AG08396 (cell line): ENCODE results near the gene PRDM16.

Source experiments
- DNase-seq: peaks from one replicate; pipeline ENCODE4 v3.0.0; 2012; ENCODE audit warnings: low spot score, mixed read lengths

Gene PRDM16

DNA sequence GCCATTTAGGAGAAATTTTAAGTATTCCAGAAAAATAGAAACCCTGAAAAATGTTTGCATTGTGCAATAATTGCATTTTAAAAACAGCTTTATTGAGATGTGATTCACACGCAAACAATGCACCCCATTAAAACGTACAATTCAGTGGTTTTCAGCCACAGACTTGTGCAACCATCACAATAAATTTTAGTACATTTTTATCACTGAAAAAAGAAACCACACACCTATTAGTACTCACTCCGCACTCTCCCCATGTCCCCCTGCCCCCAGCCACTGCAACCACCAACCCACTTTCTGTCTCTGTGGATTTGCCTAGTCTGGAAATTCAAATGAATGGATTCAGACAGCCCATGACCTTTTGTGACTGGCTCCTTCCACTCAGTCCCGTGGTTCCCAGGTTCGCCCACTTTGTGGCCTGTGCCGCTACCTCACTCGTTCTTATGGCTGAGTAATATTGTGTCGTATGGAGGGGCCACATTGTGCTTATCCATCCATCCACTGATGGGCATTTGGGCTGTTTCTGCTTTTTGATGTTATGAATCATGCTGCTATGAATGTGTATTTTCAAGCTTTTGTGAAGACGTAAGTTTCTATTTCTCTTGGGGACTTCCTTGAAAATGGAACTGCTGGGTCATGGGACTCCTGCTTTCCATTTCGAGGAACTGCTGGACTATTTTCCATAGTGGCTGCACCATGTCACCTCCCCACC is 237.7 kb downstream of the PRDM16 start:
- peak; percentile 49 for DNase-seq

DNA sequence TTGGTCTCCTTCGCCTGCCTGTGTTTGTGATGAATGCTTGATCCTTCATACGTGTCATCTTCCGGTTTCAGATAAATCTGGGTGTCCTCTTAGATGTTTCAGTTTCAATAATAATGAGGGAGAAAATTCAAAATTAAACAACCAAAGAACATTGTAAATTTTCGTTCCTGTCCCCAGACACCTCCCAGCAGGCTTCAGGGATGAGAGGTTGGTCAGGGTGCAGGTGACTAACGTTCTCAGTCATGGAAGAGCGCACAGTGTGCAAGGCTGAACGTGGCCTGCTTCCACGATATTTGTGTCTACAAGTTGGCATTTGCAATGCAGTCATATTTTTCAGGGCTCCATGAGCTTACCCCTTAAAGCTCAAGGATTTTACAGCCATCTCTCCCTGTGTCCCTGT is 238.4 kb downstream of the PRDM16 start:
- DNase-seq = no peak

DNA sequence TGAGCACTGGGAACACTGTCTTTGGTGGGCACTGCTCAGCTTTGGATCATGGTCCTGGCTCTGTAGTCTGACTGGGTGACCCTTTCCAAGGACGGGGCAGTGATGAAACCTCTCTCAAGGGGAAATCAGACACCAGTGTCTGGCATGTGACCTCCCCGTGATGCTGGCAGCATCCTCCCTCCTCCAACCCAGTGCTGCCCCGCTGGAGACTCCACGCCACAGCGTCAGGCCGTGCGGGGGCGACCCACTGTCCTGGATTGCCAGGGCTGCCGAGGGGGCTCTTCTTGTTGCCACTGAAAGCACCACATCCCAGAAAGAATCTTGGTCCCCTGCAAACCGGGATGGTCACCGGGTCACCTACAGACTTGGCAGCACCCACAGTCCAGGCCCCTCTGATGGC is 239.1 kb downstream of the PRDM16 start:
- no peak for DNase-seq

DNA sequence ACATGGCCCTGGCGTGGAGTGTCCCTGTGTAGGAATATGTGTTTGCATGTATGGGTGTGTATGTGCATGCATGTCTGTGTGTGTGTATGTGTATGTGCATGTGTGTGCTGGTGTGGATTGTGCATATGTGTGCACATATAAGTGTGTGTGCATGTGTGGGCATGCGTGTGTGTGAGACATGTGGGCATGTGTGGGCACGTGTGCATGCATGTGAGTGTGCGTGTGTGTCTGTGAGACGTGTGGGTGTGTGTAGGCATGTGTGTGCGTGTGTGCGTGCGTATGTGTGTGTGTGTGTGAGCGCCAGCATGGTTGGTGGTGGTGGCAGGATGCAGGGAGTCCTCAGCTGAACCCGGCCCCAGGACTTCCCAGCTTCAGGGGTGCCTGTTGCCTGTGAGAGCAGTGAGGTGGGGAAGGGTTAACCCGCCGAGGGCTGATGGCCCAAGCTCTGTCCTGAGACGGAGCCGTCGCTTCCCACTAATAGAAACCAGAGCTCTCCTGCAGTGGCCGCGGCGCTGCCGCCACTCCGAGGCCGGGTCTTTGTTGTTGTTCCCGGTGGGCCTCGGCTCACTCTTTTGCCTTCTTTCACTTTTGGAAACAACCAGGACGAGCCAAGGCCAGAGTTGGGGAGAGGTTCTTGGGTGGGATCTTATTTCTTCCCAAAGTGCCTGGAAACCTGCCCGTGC is 241.9 kb downstream of the PRDM16 start:
- no peak for DNase-seq

DNA sequence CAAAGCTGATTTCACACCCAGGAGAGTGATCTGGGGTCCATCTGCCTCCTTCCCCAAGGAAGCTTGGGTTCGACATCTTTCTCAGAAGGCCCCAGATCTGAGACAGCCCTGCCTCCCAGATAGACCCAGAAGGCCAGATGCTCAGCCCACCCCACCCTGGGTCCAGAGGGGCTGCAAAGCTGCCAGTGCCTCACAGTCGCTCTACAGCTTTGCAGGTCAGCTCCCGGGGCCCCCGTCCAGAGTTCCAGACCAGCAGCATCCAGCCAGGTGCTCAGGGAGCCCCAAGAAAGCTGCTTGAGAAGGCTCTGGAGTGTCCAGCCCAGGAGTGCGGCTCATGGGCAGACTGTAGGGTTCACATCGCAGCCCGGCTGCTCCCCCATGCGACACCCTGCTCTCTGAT is 242.7 kb downstream of the PRDM16 start:
- no peak for DNase-seq

DNA sequence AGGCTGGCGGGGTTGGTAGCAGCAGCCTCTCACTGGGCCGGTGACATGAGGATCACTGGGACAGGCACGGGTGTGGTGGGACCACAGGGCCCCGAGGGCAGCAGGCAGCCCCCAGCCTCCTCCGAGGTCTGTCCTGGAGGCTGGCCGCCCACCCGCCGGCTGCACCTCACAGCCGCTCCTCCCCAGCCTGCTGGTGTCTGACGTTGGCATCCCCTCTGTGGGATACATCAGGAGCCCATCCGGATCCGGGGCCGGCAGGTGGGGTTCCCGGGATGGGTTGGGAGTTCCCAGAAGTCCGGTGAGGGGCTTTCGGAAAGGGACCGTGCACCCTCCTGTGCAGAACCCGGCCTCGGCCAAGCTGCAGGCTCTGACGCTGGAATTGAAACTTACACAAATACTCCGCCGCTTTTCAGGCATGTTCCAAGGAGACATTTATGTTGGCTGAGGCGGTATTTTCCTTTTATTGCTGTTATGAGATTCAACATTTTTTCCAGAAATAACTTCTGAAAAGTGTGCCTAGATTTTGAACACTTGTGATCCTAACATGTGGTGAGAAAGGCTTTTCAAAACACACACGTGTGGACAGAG is 243.4 kb downstream of the PRDM16 start:
- no peak for DNase-seq

DNA sequence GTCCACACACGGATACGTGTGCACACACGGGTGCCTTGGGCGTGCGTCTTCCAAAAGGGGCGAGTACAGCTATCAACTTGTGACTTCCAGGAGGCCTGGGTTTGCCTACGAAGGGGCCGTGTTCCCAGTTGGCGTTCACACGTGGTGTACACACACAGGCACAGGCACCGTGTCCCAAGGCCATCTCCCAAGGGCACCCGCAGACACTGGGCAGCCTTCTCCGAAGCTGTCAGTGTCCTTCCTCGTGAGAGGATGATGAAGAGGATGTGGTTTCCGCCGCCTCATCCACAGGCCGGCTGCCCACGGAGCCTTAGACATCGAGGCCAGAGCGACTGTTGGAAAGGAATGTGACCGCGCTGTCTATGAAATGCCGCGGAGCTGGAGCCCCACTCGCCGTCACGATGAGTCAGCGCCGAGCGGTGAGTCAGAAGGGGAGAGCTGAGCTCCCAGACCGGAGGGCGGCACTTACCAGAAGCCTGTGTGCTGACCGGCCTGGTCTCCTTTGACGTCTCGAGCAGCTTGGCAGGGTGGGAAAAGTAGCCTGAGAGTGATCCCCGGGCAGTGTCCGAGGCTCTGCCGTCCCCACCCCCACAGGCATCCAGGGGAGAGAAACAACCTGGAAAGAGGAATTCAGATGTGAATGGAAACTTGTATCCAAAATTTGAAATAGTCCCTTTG is 244.0 kb downstream of the PRDM16 start:
- DNase-seq = peak; percentile 97

DNA sequence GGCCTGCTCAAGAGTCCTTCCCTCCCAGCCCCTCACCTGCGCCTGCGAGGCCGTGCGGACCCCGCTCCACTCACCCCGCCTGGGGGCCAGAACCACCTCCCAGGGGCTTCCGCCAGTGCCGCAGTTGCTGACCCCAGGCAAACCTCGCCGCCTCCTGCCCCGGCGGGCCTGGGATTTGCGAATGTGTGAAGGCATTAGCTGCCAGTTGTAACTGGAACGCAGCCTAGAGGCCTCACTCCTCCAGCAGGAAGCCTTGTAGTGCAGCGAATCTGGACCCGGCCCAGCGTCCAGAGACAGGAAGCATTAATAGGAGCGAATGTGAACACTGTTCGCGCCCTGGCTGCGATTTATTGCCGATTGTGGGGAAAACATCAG is 244.6 kb downstream of the PRDM16 start:
- DNase-seq = peak; percentile 88

DNA sequence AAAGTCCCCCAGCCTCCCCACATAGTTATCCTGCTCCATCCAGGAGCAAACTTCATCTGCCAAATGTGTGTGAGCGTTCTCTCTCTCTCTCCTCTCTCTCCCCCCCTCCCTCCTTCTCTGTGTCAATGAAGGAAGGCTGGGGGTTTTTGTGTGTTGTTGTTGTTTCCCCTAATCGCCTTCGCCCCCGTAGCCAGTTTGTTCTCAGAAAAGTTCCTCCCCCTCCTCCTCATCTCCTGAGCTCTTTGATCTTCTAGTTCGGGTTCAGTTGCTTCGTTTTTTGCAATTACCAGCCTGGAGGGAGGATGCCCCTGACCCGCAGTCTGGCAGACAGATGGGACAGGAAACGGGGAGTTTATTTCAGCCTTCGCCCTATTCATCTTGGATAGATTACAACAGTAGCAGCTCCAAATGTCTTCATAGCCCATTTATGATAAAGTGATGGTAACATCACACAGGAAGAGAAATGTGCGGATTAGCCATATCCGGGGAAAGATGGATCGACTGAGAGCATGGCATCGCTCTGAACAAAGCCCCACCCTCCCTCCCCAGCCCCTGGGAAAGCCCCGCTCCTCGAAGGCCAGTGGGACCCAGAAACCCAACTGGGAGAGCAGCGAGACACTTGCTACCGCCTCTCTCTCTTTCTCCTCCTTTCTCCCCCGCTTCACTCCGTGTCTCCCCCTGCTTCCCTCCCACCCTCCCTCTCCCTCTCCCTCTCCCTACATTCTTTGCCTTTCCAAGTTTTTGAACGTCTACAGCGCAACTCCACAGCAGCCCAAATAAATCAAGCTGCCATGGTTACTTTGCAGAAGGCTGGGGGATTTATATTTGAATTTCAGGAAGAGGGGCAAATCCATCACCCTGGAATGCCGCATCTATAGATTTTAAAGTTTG is 245.7 kb downstream of the PRDM16 start:
- peak; percentile 73 for DNase-seq

DNA sequence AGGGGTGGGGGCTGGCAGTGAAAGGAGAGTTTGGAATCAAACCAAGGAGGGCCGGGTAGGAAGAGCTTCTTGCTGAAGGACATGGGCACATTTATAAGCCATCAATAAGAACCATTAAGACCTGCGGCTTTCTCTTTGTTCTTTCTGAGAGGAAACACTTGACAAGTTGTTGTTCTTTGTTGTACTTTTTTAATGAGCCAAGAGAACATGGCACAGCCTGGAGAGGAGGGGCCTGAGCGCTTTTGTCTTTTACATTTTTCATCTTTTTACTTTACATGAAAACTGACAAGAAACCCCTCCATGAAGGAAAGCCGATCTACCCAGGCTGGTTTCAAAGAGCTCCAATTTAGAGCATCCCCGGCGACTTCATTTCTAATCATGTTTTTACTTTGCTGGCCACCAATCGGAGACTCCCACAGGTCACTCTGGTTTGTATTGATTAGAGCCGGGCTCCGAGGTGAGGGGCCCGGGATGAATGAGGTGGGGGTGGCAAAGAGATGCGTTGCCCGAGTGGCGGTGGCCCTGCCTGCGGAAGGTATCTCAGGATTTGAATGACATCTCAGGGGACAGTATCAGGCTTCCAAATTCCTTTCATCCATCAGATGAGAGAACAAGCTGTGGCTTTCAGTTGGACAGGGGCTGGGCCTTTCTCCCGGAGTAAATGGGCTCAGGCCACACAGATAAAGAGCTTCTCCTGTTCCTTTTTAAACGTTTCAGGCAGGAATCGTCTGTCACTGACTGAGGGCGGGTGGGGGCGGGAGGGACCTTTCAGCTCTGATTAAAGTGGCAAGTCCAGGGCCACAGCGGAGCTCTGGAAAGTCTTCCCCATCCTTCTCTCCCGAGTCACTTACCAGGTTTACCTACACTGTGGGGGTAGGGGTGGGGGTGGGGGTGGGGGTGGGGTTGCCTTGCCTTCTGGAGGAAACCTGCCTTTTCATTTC is 246.7 kb downstream of the PRDM16 start:
- no peak for DNase-seq

DNA sequence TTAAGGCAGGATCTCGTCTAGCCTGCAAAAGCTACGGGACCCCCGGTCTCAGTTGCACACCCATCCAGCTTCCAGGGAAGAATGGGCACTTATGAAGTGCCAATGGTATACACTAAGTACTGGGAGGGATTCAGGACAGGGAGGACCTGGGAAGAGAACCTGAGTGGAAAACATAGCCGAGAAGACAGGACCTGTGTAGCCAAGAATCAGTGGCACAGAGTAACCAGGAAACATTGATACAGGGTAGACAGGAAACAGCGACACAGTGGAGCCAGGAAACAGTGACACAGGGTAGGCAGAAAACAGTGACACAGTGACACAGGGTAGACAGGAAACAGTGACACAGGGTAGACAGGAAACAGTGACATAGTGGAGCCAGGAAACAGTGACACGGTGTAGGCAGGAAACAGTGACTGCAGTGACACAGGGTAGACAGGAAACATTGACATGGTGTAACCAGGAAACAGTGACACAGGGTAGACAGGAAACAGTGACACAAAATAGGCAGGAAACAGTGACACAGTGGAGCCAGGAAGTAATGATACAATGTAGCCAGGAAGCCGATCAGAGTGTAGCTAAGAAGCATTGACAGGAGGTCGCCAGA is 247.4 kb downstream of the PRDM16 start:
- no peak for DNase-seq

DNA sequence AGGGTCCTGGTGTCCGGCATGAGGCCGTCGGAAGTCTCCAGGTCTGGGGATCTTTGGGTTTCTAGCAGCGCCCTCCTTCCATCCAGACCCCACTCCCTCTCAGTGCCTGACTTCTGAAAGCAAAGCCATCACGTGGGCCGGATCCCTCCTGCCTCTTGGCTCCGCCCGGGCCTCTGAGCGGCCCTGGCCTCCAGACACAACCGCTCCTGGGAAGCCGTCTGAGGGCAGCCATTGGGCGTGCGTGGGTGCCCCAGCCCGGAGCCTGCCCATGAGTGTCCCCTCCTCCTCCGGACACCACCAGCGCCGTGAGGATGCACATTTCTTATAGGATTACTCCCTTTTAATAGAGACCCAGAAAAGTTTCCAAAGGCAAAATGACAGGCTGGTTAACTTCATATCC is 248.5 kb downstream of the PRDM16 start:
- no peak for DNase-seq

DNA sequence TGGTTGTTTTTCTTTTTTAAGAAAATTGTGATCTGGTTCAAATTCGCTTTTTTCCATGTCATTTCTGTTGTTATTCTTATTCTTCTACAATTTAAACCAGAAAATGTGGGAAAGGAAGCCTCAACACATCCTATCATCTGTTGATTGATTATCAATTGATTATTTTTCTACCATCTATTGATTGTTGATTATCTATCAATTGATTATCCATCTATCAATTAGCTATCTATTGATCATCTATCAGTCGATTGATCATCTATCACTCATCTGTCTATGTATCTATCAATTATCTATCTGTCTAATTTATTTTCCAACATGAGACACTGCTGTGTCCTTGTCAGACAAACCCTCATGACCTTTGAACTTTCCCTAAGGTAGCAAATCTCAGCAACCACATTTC is 249.3 kb downstream of the PRDM16 start:
- DNase-seq = no peak

DNA sequence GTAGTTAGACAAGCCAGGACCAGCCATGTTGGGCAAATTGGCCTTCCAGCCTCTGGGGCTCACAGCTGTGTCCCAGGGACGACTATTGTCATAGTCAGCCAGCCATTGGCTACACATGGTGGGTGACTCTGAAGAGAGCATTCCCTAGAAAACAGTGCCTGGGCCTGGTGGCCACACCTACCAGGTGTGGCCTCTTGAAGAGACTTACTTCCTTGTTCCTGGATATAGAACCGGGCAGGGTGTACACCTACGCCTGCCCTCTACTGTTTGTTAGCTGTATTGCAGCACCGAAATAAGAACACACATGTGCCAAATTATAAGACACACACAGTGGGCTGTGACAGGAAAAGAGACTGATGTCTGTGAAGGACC is 250.9 kb downstream of the PRDM16 start:
- peak; percentile 80 for DNase-seq

DNA sequence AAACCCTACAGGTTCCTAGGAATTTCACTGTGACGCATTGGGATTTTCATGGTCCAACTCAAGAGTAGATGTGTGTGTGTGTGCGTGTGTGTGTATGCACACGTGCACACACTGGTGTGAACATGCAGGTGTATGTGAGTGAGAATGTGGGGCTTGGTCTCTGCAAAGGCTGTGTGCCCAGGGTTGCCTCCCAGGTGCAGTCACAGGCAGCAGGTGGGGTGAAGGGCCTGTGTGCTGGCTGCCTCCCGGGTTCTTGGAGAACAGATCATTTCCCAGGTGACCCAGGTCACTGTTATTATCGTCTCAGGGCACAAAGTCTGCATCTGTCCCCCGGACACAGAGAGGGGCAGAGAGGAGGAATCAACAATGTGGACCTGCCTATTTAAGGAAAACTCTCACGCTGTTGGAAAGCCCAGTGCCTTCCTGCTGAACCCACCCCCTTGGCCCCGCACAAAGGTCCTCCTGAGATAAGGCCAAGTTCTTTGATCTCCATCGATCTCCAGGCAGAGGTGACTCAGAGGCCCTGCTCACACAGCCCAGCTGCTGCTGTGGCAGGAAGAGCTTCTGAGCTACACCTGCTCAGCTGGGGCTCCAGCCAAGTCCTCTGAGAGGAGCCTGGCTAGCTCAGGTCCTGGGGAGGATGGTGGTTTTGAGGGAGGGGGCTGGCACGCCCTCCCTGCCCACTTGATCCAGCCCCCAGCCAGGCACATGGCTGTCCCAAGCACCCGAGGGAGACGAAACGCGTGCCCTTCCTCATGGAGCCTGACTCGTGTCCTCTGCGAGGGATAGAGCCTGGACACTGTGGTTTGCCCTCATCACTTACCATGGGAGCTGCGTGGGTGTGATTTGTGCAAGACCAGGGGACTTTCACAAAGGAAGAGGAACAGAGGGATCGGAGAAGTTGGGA is 251.5 kb downstream of the PRDM16 start:
- no peak for DNase-seq

DNA sequence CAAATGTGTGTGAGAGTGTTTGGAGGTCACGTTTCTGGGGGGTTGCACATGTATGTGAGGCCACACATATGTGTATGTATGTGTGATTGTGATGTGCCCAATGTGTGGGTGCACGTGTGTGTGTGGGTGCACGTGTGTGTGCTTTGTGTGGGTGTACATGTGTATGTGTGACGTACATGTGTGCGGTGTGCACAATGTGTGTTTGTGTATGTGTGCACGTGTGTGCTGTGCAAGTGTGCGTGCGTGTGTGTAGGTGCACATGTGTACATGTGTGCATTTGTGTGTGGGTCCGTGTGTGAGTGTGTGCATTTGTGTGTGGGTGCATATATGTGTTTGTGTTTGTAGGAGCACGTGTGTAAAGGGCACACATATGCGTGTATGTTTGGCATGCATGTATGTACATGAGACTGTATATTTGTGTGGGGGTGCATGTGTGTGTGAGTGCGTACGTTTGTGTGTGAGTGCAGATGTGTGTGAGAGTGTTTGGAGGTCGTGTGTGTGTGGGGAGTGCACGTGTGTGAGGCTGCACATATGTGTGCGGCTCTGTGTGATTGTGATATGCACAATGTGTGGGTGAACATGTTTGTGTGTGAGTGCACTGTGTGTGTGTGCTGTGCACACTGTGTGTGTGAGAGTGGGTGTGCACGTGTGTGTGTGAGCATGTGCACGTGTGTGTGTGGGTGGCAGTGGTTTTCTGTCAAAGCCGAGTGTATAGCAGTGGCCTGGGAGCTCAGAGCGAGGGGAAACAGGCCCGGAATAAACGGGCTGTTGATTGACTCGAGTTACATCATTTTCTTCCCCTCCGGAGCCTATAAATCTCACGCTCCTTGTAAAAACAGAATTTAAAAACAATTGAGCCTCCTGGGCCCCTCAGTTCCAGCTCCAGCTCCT is 252.8 kb downstream of the PRDM16 start:
- no peak for DNase-seq

DNA sequence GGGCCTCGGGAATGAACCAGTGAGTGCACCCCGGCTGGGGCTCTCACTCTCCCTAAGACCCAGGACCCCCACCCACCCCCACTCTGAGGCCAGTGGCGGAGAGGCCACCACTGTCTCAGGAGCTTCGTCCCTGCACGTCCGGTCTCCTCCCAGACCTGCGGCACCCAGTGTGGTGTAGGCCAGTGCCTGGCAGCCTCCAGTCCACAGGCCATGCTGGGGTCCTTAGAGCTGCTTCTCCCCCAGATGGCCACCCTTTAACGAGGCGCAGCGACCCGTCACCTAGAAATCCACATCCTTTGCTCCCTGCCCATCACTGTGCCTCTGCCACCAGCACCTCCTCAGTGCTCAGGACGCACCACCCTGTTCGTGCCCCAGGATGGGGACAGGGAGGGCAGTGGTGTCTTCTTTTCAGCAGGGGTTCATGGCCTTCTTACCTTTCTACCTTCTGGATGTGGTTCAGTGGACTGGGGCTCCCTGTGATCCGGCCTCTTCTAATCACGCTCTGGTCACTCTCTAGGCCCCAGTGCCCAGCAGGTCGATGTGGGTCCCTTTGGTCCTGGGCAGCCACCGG is 253.5 kb downstream of the PRDM16 start:
- DNase-seq = no peak
